Activated CD8-positive, alpha-beta T cell treated with anti-CD3 and anti-CD28 coated beads for 36 hours (primary cell): ENCODE measurements around the gene TAOK1. TPM values are rescaled to one million over a fixed set of nuclear protein-coding genes. Genes with fewer than 3 reads are reported as not detected.
A peak's percentile ranks its signal among the peaks of the same experiment; 100 is the strongest.
"Not testable (repeated sequence)": the region's sequence is repeated elsewhere in the genome, so short reads cannot be mapped to it uniquely, and the experiment has no call there.

Experiments
- ATAC-seq: fragments of 200-7000 bp; cut with Tn5 transposase; one replicate; pipeline ENCODE4 v1.10.0; 2021; ENCODE audit warnings: mild to moderate bottlenecking, moderate library complexity
- CTCF ChIA-PET: fragments of 350-600 bp; sonication (Branson Sonifier 250); formaldehyde crosslinking; loops from one replicate; lab custom pipeline; 2021; ENCODE audit warnings: antibody characterized with exemption; lab: Charles Lee
- POLR2A ChIA-PET: fragments of 350-600 bp; sonication (Branson Sonifier 250); formaldehyde crosslinking; loops from one replicate; lab custom pipeline; 2021; ENCODE audit warnings: antibody characterized with exemption; lab: Charles Lee
- DNase-seq: peaks from one replicate; pipeline ENCODE4 v3.0.0-alpha.2; 2020
- H3K27ac Mint-ChIP-seq: one replicate; pipeline ENCODE4 v1.8.0; 2021; ENCODE audit warnings: mild to moderate bottlenecking, mixed read lengths
- H3K27me3 Mint-ChIP-seq: one replicate; pipeline ENCODE4 v1.8.0; 2021; ENCODE audit warnings: mixed read lengths
- H3K36me3 Mint-ChIP-seq: one replicate; pipeline ENCODE4 v1.8.0; 2021; ENCODE audit warnings: low read depth, mixed read lengths
- H3K4me1 Mint-ChIP-seq: one replicate; pipeline ENCODE4 v1.8.0; 2021; ENCODE audit warnings: low read depth, mixed read lengths
- H3K4me3 Mint-ChIP-seq: one replicate; pipeline ENCODE4 v1.8.0; 2021; ENCODE audit warnings: mild to moderate bottlenecking, moderate library complexity, mixed read lengths
- H3K9me3 Mint-ChIP-seq: one replicate; pipeline ENCODE4 v1.8.0; 2021; ENCODE audit warnings: mixed read lengths
- intact Hi-C: fragments of 100-400 bp; cut with micrococcal nuclease; formaldehyde crosslinking; loops from one replicate; pipeline ENCODE4 v1.10.0; 2022
- total RNA-seq, 2 experiments: library from RNA; stranded (reverse); gene quantifications; one replicate each; pipeline ENCODE4 v1.2.3, GENCODE V29; 2021
- TF ChIP-seq, protein P1 (sequence below): fragments of 200-600 bp; IDR thresholded peaks from one replicate; pipeline ENCODE4 v1.8.0; 2022; ENCODE audit warnings: antibody characterized with exemption, mild to moderate bottlenecking

TAOK1 gene
- total RNA-seq, 2 experiments from 2014 or later = 33.5 to 34.6 TPM

DNA sequence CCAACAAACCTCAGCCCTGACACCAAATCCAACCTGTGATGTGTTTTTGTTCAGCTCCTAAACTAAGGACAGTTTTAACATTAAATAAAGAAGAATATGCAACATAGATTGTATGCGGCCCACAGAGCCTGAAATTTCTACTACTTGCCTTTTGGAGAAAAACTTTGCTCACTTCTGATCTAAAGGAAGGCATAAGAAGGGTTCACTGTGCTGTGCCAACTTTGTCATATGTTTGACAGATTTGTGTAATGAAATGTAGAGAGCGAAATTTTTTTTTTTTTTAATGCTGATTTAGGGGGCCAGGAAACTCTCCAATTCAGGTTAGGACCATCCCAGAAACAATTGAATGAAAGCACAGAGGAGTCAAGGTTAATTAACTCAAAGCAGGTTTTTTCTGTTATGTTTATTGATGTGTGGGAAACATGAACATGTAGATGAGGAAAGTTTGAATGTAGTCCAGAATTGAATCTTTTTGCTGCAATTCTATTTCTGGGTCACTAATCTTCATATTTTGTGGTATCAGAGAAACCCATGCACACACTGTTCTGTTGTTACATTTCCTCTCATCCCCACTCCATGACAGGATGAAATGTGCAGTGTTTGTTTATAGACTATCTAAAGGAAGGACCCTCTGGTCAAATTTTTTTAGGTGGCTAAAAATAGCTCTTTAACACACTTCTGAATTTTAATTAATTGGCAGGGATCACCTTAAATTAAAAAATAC lies 71.5 kb downstream of the TAOK1 start:
- Mint-ChIP-seq H3K36me3 (peaks cover 7% of the 10 kb centered on the region), H3K9me3 (no peaks in the 10 kb centered on the region), H3K27ac (peak overlapping the region; percentile 20), H3K4me3 (no peak overlapping the region), H3K27me3 (no peaks in the 10 kb centered on the region), H3K4me1 (peaks cover 8% of the 10 kb centered on the region)
- POLR2A ChIA-PET = no interaction called here
- ATAC-seq = no peak
- DNase-seq = no peak
- TF ChIP-seq, protein P1, sequence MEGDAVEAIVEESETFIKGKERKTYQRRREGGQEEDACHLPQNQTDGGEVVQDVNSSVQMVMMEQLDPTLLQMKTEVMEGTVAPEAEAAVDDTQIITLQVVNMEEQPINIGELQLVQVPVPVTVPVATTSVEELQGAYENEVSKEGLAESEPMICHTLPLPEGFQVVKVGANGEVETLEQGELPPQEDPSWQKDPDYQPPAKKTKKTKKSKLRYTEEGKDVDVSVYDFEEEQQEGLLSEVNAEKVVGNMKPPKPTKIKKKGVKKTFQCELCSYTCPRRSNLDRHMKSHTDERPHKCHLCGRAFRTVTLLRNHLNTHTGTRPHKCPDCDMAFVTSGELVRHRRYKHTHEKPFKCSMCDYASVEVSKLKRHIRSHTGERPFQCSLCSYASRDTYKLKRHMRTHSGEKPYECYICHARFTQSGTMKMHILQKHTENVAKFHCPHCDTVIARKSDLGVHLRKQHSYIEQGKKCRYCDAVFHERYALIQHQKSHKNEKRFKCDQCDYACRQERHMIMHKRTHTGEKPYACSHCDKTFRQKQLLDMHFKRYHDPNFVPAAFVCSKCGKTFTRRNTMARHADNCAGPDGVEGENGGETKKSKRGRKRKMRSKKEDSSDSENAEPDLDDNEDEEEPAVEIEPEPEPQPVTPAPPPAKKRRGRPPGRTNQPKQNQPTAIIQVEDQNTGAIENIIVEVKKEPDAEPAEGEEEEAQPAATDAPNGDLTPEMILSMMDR = no peak
- CTCF ChIA-PET = interaction anchor here (1.3 kb wide), 1 partner anchor 91 kb away, joined by 5 read pairs; no protein-coding TSS in a partner anchor
- intact Hi-C loops = no loop called here

DNA sequence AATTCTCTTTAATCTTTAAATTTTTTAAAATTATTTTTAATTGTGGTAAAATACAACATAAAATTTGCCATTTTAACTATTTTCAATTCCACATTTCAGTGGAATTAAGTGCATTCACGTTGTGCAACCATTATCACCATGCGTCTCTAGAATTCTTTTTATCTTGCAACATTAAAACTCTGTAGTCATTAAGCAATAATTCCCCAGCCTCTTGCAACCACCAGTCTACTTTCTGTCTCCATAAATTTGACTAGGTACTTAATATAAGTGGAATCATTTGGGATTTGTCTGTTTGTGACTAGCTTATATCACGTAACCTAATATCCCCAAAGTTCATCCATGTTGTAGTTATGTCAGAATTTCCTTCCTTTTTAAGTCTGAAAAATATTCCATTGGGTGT lies 79.1 kb downstream of the TAOK1 start:
- Mint-ChIP-seq H3K27me3 (no peaks in the 10 kb centered on the region), H3K9me3 (no peaks in the 10 kb centered on the region), H3K4me3 (no peak overlapping the region), H3K4me1 (no peaks in the 10 kb centered on the region), H3K36me3 (peaks cover 16% of the 10 kb centered on the region), H3K27ac (no peak overlapping the region)
- ATAC-seq = no peak
- intact Hi-C loops = no loop called here
- ChIA-PET POLR2A (no interaction called here), CTCF (no interaction called here)
- no peak for DNase-seq
- TF ChIP-seq, protein P1 = no peak

- CTCF ChIA-PET = interaction anchor here (1.0 kb wide), 1 partner anchor 104 kb away, joined by 4 read pairs; no protein-coding TSS in a partner anchor
- H3K4me3 Mint-ChIP-seq, POLR2A ChIA-PET, H3K9me3 Mint-ChIP-seq, DNase-seq, intact Hi-C loops, ATAC-seq, H3K4me1 Mint-ChIP-seq, H3K27ac Mint-ChIP-seq, H3K27me3 Mint-ChIP-seq: not testable (repeated sequence)
- peaks cover 14% of the 10 kb centered on the region for H3K36me3 Mint-ChIP-seq
Observed at GRCh38 chr17:29473437-29473836, 83.3 kb downstream of the TAOK1 start.

DNA sequence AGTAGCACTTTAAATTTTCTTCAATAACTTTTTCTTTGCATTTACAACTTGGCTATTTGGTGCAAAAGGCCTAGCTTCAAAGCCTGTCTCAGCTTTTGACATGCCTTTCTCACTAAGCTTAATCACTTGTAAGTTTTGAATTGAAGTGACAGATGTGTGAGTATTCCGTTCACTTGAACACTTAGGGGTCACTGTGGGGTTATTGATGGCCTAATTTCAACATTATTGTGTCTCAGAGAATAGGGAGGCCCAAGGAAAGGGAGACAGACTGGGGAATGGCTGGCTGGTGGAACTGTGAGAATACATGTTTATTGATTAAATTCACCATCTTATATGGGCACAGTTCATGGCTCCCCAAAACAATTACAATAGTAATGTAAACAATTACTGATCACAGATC lies 84.1 kb downstream of the TAOK1 start:
- TF ChIP-seq, protein P1 = no peak
- ATAC-seq = no peak
- intact Hi-C loops = no loop called here
- DNase-seq = no peak
- no peak overlapping the region for H3K27ac Mint-ChIP-seq
- H3K9me3 Mint-ChIP-seq = no peaks in the 10 kb centered on the region
- no peaks in the 10 kb centered on the region for H3K4me1 Mint-ChIP-seq
- CTCF ChIA-PET = interaction anchor here (1.0 kb wide), 1 partner anchor 104 kb away, joined by 4 read pairs; no protein-coding TSS in a partner anchor
- POLR2A ChIA-PET = no interaction called here
- H3K4me3 Mint-ChIP-seq = no peak overlapping the region
- H3K27me3 Mint-ChIP-seq = no peaks in the 10 kb centered on the region
- peaks cover 13% of the 10 kb centered on the region for H3K36me3 Mint-ChIP-seq

- no peaks in the 10 kb centered on the region for H3K27me3 Mint-ChIP-seq
- H3K4me3 Mint-ChIP-seq = no peak overlapping the region
- no peaks in the 10 kb centered on the region for H3K4me1 Mint-ChIP-seq
- CTCF ChIA-PET = interaction anchor here (1.0 to 2.9 kb wide), 3 partner anchors 58 to 106 kb away, joined by 3 to 11 read pairs (median 3); no protein-coding TSS in a partner anchor
- TF ChIP-seq, protein P1 = no peak
- H3K27ac Mint-ChIP-seq = no peak overlapping the region
- H3K36me3 Mint-ChIP-seq = peaks cover 10% of the 10 kb centered on the region
- H3K9me3 Mint-ChIP-seq = no peaks in the 10 kb centered on the region
- POLR2A ChIA-PET = no interaction called here
- intact Hi-C loops = no loop called here
- ATAC-seq (no peak), DNase-seq (no peak)
Observed at GRCh38 chr17:29475891-29476290, 85.7 kb downstream of the TAOK1 start.

- ChIA-PET CTCF (interaction anchor here (1.0 kb wide), 1 partner anchor 110 kb away, joined by 3 read pairs; no protein-coding TSS in a partner anchor), POLR2A (interaction anchor here (0.6 kb wide), 1 partner anchor 769 kb away, joined by 3 read pairs; no protein-coding TSS in a partner anchor)
- ATAC-seq, H3K4me1 Mint-ChIP-seq, H3K27me3 Mint-ChIP-seq, DNase-seq, intact Hi-C loops, H3K27ac Mint-ChIP-seq, H3K9me3 Mint-ChIP-seq, H3K36me3 Mint-ChIP-seq, H3K4me3 Mint-ChIP-seq: not testable (repeated sequence)
Observed at GRCh38 chr17:29480249-29480928, 90.2 kb downstream of the TAOK1 start.
